ENCODE measurements around the gene MADCAM1.

Gene MADCAM1

GRCh38 chr19:465056-465816, 31.1 kb upstream of the MADCAM1 start:
- no peak for TF ChIP-seq CTCF (IDR thresholded peaks at IDR 0.05; ENCODE audit: extremely low read depth, insufficient read depth, missing control alignments)
- DNase-seq (ENCODE audit: low spot score): no peak
- in situ Hi-C loops (cut with MboI; ENCODE audit: low pct_unique_long_range_greater_than_20kb, low sequenced_read_pairs, unreplicated experiment): no loop called here

- no peak for DNase-seq (ENCODE audit: low spot score)
- in situ Hi-C loops (cut with MboI; ENCODE audit: low pct_unique_long_range_greater_than_20kb, low sequenced_read_pairs, unreplicated experiment): no loop called here
- no peak for TF ChIP-seq CTCF (IDR thresholded peaks at IDR 0.05; ENCODE audit: extremely low read depth, insufficient read depth, missing control alignments)
These were observed 28.7 kb upstream of the MADCAM1 start for GRCh38 chr19:467554-467953.

- in situ Hi-C loops (cut with MboI; ENCODE audit: low pct_unique_long_range_greater_than_20kb, low sequenced_read_pairs, unreplicated experiment): no loop called here
- DNase-seq (ENCODE audit: low spot score): no peak
- TF ChIP-seq CTCF (IDR thresholded peaks at IDR 0.05; ENCODE audit: extremely low read depth, insufficient read depth, missing control alignments): no peak
These were observed 27.6 kb upstream of the MADCAM1 start for GRCh38 chr19:468587-469256.

GRCh38 chr19:469833-470232, 26.5 kb upstream of the MADCAM1 start:
- TF ChIP-seq CTCF (IDR thresholded peaks at IDR 0.05; ENCODE audit: extremely low read depth, insufficient read depth, missing control alignments): no peak
- in situ Hi-C loops (cut with MboI; ENCODE audit: low pct_unique_long_range_greater_than_20kb, low sequenced_read_pairs, unreplicated experiment): no loop called here
- DNase-seq (ENCODE audit: low spot score): no peak

- in situ Hi-C loops (cut with MboI; ENCODE audit: low pct_unique_long_range_greater_than_20kb, low sequenced_read_pairs, unreplicated experiment): no loop called here
- no peak for DNase-seq (ENCODE audit: low spot score)
- no peak for TF ChIP-seq CTCF (IDR thresholded peaks at IDR 0.05; ENCODE audit: extremely low read depth, insufficient read depth, missing control alignments)
These were observed 25.6 kb upstream of the MADCAM1 start for GRCh38 chr19:470701-471100.

- no peak for TF ChIP-seq CTCF (IDR thresholded peaks at IDR 0.05; ENCODE audit: extremely low read depth, insufficient read depth, missing control alignments)
- in situ Hi-C loops (cut with MboI; ENCODE audit: low pct_unique_long_range_greater_than_20kb, low sequenced_read_pairs, unreplicated experiment): no loop called here
- DNase-seq (ENCODE audit: low spot score): no peak
These were observed 24.1 kb upstream of the MADCAM1 start for GRCh38 chr19:472005-472858.
